RKO (cell line): ENCODE measurements around the gene AIF1L.

Source experiments
- DNase-seq: peaks from one replicate; pipeline ENCODE4 v3.0.0-alpha.2; 2016; ENCODE audit warnings: low spot score

Gene AIF1L

DNA sequence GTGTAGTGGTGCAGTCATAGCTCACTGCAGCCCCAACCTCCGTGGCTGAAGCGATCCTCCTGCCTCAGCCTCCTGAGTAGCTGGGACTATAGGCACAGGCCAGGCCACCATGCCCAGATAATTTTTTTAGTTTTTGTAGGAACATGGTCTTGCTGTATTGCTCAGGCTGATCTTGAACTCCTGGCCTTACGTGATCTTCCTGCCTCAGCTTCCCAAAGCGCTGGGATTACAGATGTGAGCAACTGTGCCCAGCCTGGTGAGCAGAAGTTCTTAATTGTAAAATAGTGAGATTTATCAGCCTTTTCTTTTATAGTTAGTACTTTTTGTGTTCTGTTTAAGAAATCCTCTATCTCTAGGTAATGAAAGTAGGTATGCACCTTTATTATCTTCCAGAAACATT is 71.6 kb downstream of the AIF1L start:
- DNase-seq, result no peak

GRCh38 chr9:131169563-131170240 is 73.4 kb downstream of the AIF1L start:
- no peak for DNase-seq
